H1 (cell line): ENCODE measurements around the gene TNNT1. TPM values are rescaled to one million over a fixed set of nuclear protein-coding genes. Genes with fewer than 3 reads are reported as not detected.
A peak's percentile ranks its signal among the peaks of the same experiment; 100 is the strongest.

Experiments used
- CTCF ChIA-PET: fragments of 300-600 bp; sonication (Branson Sonifier 250); formaldehyde crosslinking; loops from one replicate; lab custom pipeline; 2021; ENCODE audit not compliant: partially characterized antibody; lab: Charles Lee
- POLR2A ChIA-PET: fragments of 300-600 bp; sonication (Branson Sonifier 250); formaldehyde crosslinking; loops from one replicate; lab custom pipeline; 2021; ENCODE audit warnings: inconsistent platforms; ENCODE audit not compliant: partially characterized antibody; lab: Charles Lee
- DNase-seq, 2 experiments: peaks; one replicate each; pipeline versions ENCODE4 v3.0.0 to v3.0.0-alpha.2; 2010 to 2022; ENCODE audit warnings: low spot score in 2 of 2, low read depth in 1 of 2, mixed read lengths in 1 of 2
- FAIRE-seq: peaks from 2 replicates; lab custom pipeline; 2011; peaks lifted over from hg19 to GRCh38; lab: Jason Lieb, UNC
- H2AFZ ChIP-seq: 2 replicates; pipeline ENCODE4 v1.8.1; 2012; ENCODE audit warnings: low read length, inconsistent platforms
- H2AK5ac ChIP-seq: 2 replicates; pipeline ENCODE4 v1.6.1; 2013; ENCODE audit warnings: low read depth, low read length
- H2BK120ac ChIP-seq: replicated peaks from 2 replicates; pipeline ENCODE3; 2013; ENCODE audit warnings: low read depth, low read length, inconsistent platforms
- H2BK12ac ChIP-seq: 2 replicates; pipeline ENCODE4 v1.6.1; 2013; ENCODE audit warnings: low read depth, low read length
- H2BK15ac ChIP-seq: 2 replicates; pipeline ENCODE4 v1.6.1; 2013; ENCODE audit warnings: low read length
- H2BK20ac ChIP-seq: 2 replicates; pipeline ENCODE4 v1.6.1; 2013; ENCODE audit warnings: low read length
- H2BK5ac ChIP-seq: 2 replicates; pipeline ENCODE4 v1.6.1; 2013; ENCODE audit warnings: low read depth, low read length
- H3K14ac ChIP-seq: 2 replicates; pipeline ENCODE4 v1.6.1; 2013; ENCODE audit warnings: inconsistent platforms; ENCODE audit not compliant: insufficient read length
- H3K18ac ChIP-seq: 2 replicates; pipeline ENCODE4 v1.6.1; 2013; ENCODE audit warnings: low read length; ENCODE audit errors: extremely low read depth
- H3K23ac ChIP-seq: 2 replicates; pipeline ENCODE4 v1.6.1; 2013; ENCODE audit warnings: inconsistent platforms; ENCODE audit not compliant: insufficient read length
- H3K23me2 ChIP-seq: 2 replicates; pipeline ENCODE4 v1.6.1; 2013; ENCODE audit warnings: low read depth, low read length
- H3K27ac ChIP-seq: 2 replicates; pipeline ENCODE4 v1.6.1; 2011; ENCODE audit warnings: low read depth, low read length, inconsistent platforms
- H3K27me3 ChIP-seq, 4 experiments: replicated peaks in 1 of 4; 1 replicate in 1 of 4; 2 replicates in 3 of 4; pipeline versions ENCODE4 v1.6.1 to v1.8.1; 2011 to 2013; ENCODE audit warnings: low read length in 3 of 4, mild to moderate bottlenecking in 3 of 4, inconsistent platforms in 2 of 4, mixed read lengths in 2 of 4, moderate library complexity in 1 of 4; ENCODE audit not compliant: control insufficient read depth in 3 of 4, insufficient read depth in 3 of 4; ENCODE audit errors: extremely low read depth in 1 of 4
- H3K36me3 ChIP-seq, 4 experiments: 2 replicates each; pipeline versions ENCODE4 v1.6.1 to v1.8.1; 2011 to 2013; ENCODE audit warnings: mild to moderate bottlenecking in 4 of 4, low read length in 3 of 4, moderate library complexity in 2 of 4, control low read depth in 1 of 4, inconsistent platforms in 1 of 4; ENCODE audit not compliant: insufficient read depth in 4 of 4, control insufficient read depth in 2 of 4
- H3K4ac ChIP-seq: replicated peaks from 2 replicates; pipeline ENCODE3; 2013; ENCODE audit warnings: low read length, low read depth, mixed read lengths, inconsistent platforms; ENCODE audit not compliant: insufficient read length
- H3K4me1 ChIP-seq, 4 experiments: replicated peaks in 1 of 4; 1 replicate in 1 of 4; 2 replicates in 3 of 4; pipeline versions ENCODE4 v1.6.1 to v1.8.1; 2011 to 2013; ENCODE audit warnings: low read length in 3 of 4, inconsistent platforms in 2 of 4, mixed read lengths in 1 of 4; ENCODE audit not compliant: insufficient read depth in 4 of 4, control insufficient read depth in 3 of 4
- H3K4me2 ChIP-seq, 2 experiments: 2 replicates each; pipeline versions ENCODE4 v1.6.1 to v1.8.1; 2011 to 2013; ENCODE audit warnings: low read depth in 2 of 2, low read length in 2 of 2, control low read depth in 1 of 2, inconsistent platforms in 1 of 2, mild to moderate bottlenecking in 1 of 2; ENCODE audit not compliant: insufficient read depth in 1 of 2
- H3K4me3 ChIP-seq, 4 experiments: fragments of 200-600, 300-600 bp in 1 of 4; sonication (generic), shearing (Covaris generic), sonication (Bioruptor Twin) in 1 of 4; 2 replicates each; pipeline versions ENCODE4 v1.5.1 to v1.8.1; 2011 to 2016; ENCODE audit warnings: low read length in 4 of 4, low read depth in 3 of 4, control low read depth in 2 of 4, inconsistent platforms in 2 of 4, mild to moderate bottlenecking in 2 of 4, mixed read lengths in 1 of 4, moderate library complexity in 1 of 4; ENCODE audit not compliant: insufficient read depth in 2 of 4; ENCODE audit errors: extremely low read depth in 1 of 4
- H3K56ac ChIP-seq: replicated peaks from 2 replicates; pipeline ENCODE3; 2013; ENCODE audit warnings: low read depth, mild to moderate bottlenecking, mixed read lengths, low read length, inconsistent platforms; ENCODE audit not compliant: insufficient read length
- H3K79me1 ChIP-seq: 2 replicates; pipeline ENCODE4 v1.6.1; 2013; ENCODE audit warnings: low read depth, low read length, control low read depth
- H3K79me2 ChIP-seq, 2 experiments: 2 replicates each; pipeline versions ENCODE4 v1.6.1 to v1.8.1; 2012 to 2013; ENCODE audit warnings: low read length in 2 of 2, mild to moderate bottlenecking in 2 of 2, inconsistent platforms in 1 of 2; ENCODE audit not compliant: insufficient read depth in 2 of 2, control insufficient read depth in 1 of 2
- H3K9ac ChIP-seq, 4 experiments: replicated peaks in 1 of 4; 1 replicate in 1 of 4; 2 replicates in 3 of 4; pipeline versions ENCODE4 v1.6.1 to v1.8.1; 2011 to 2013; ENCODE audit warnings: low read depth in 3 of 4, low read length in 3 of 4, control low read depth in 2 of 4, mild to moderate bottlenecking in 2 of 4, moderate library complexity in 2 of 4, inconsistent platforms in 1 of 4; ENCODE audit errors: extremely low read depth in 1 of 4
- H3K9me3 ChIP-seq, 2 experiments: 2 replicates each; pipeline versions ENCODE4 v1.6.1 to v1.8.1; 2012 to 2013; ENCODE audit warnings: mild to moderate bottlenecking in 2 of 2, moderate library complexity in 2 of 2, control low read depth in 1 of 2, inconsistent platforms in 1 of 2, low read depth in 1 of 2, low read length in 1 of 2, mixed read lengths in 1 of 2; ENCODE audit not compliant: insufficient read depth in 2 of 2
- H4K20me1 ChIP-seq, 2 experiments: replicated peaks in 1 of 2; 2 replicates each; pipeline versions ENCODE3 to v1.8.1; 2011 to 2013; ENCODE audit warnings: inconsistent platforms in 2 of 2, low read length in 2 of 2, mild to moderate bottlenecking in 1 of 2; ENCODE audit not compliant: insufficient read depth in 2 of 2, control insufficient read depth in 1 of 2
- H4K5ac ChIP-seq: 2 replicates; pipeline ENCODE4 v1.6.1; 2013; ENCODE audit warnings: low read length, low read depth, mixed read lengths, inconsistent platforms; ENCODE audit not compliant: insufficient read length
- H4K8ac ChIP-seq: 2 replicates; pipeline ENCODE4 v1.8.0; 2013; ENCODE audit warnings: mild to moderate bottlenecking, moderate library complexity, low read length, inconsistent platforms; ENCODE audit not compliant: insufficient read depth; ENCODE audit errors: extremely low read depth
- H4K91ac ChIP-seq: replicated peaks from 2 replicates; pipeline ENCODE3; 2013; ENCODE audit warnings: low read length, mixed read lengths, inconsistent platforms; ENCODE audit not compliant: insufficient read length
- EZH2 ChIP-seq: fragments of 200-600 bp; sonication (generic); IDR thresholded peaks from 2 replicates; pipeline ENCODE4 v1.7.1; 2012; ENCODE audit warnings: low read depth, mild to moderate bottlenecking, moderate library complexity, low read length, inconsistent platforms; ENCODE audit not compliant: severe bottlenecking
- JUN ChIP-seq: IDR thresholded peaks from 2 replicates; pipeline ENCODE4 v1.6.1; 2011; ENCODE audit warnings: low read depth, mild to moderate bottlenecking, improper control_type of control experiment, low read length
- KDM4A ChIP-seq: IDR thresholded peaks from one replicate; pipeline ENCODE4 v1.7.1; 2012; ENCODE audit warnings: low read depth, mild to moderate bottlenecking, moderate library complexity, low read length, inconsistent platforms; ENCODE audit not compliant: severe bottlenecking
- KDM5A ChIP-seq: fragments of 200-600 bp; IDR thresholded peaks from 2 replicates; pipeline ENCODE4 v1.7.1; 2012; ENCODE audit warnings: mild to moderate bottlenecking, low read length, inconsistent platforms, mixed read lengths
- POLR2A ChIP-seq, 2 experiments: IDR thresholded peaks; 1 replicate in 1 of 2; 2 replicates in 1 of 2; pipeline ENCODE4 v1.6.1; 2011; ENCODE audit warnings: low read depth in 2 of 2, low read length in 2 of 2, mild to moderate bottlenecking in 2 of 2; ENCODE audit errors: control extremely low read depth in 1 of 2
- POLR2AphosphoS5 ChIP-seq: IDR thresholded peaks from 2 replicates; pipeline ENCODE4 v1.6.1; 2011; ENCODE audit warnings: low read depth, low read length
- RAD21 ChIP-seq, 2 experiments: IDR thresholded peaks in 1 of 2; conservative IDR thresholded peaks in 1 of 2; 2 replicates each; pipeline ENCODE4 v1.6.1; 2011; ENCODE audit warnings: low read depth in 2 of 2, low read length in 2 of 2, improper control_type of control experiment in 1 of 2, inconsistent platforms in 1 of 2, mild to moderate bottlenecking in 1 of 2, moderate library complexity in 1 of 2
- RBBP5 ChIP-seq: IDR thresholded peaks from 2 replicates; pipeline ENCODE4 v1.7.1; 2012; ENCODE audit warnings: low read depth, mild to moderate bottlenecking, inconsistent platforms, low read length, moderate library complexity, borderline replicate concordance
- WGBS, 2 experiments: shearing (Covaris generic) in 1 of 2; methylation state at CpG; one replicate each; pipeline versions ENCODE4 v1.1.6 to v1.1.7; 2013 to 2015; ENCODE audit warnings: low lambda C conversion rate in 2 of 2, mixed read lengths in 2 of 2, inconsistent platforms in 1 of 2, low coverage in 1 of 2, missing lambda C conversion rate in 1 of 2; ENCODE audit not compliant: insufficient replicate concordance in 2 of 2, insufficient coverage in 1 of 2, insufficient read length in 1 of 2; ENCODE audit errors: extremely low coverage in 1 of 2, missing lambda C conversion rate in 1 of 2; 5-methylcytosine and 5-hydroxymethylcytosine counted together
- polyA plus RNA-seq, 7 experiments: library from polyadenylated mRNA; depleted of rRNA in 3 of 7; stranded (reverse) in 5 of 7; unstranded in 2 of 7; fragments of >200 nt in 5 of 7; fragments of 200-250 nt in 2 of 7; gene quantifications; 1 replicate in 5 of 7; 2 replicates in 1 of 7; 4 replicates in 1 of 7; pipeline versions ENCODE4 v1.2.1 to v1.2.3, GENCODE V29; 2011 to 2013; ENCODE audit warnings: missing spikeins in 2 of 7, mixed read lengths in 2 of 7
- total RNA-seq: library from RNA; stranded (reverse); fragmentation: NEBNext Ultra II Directional; extraction: Animal tissue kit (Norgen Biotek cat#: 25700); gene quantifications from 2 replicates; pipeline ENCODE4 v1.2.1, GENCODE V29; 2021

TNNT1 gene
- total and polyA plus RNA-seq, 2 of the 8 experiments (the other 6 are each of a cell fraction or from before 2014, with no cell fraction given), result 69.6 to 107 TPM

- H3K27ac ChIP-seq, result no peak overlapping the region
- no peak for DNase-seq
Measured at GRCh38 chr19:55088021-55088451, 61.0 kb downstream of the TNNT1 start.

More at GRCh38 chr19:55088021-55088451, 61.0 kb downstream of the TNNT1 start:
- no peak overlapping the region for H4K91ac ChIP-seq
- ChIA-PET POLR2A (interaction anchor here (0.5 to 8.7 kb wide), 8 partner anchors 7 to 1217 kb away, joined by 3 to 72 read pairs (median 10); partner anchors contain the start of genes EPS8L1 and PPP1R12C), CTCF (interaction anchor here (0.6 to 4.5 kb wide), 23 partner anchors 8 to 296 kb away, joined by 3 to 26 read pairs (median 5); partner anchors contain the start of genes DNAAF3, EPS8L1, PPP1R12C and TMEM238)
- H4K5ac ChIP-seq, result no peak overlapping the region
- peak overlapping the region in 3 of 4 experiments; percentile 70 to 84 (median 75); a peak in 5 of 8 replicates for H3K4me3 ChIP-seq
- TF ChIP-seq RAD21 (IDR thresholded peaks at IDR 0.05 in 1 of 2, conservative IDR thresholded peaks at IDR 0.05 in 1 of 2; ENCODE audit: low read depth in 2 of 2, low read length in 2 of 2), result no peak
- TF ChIP-seq EZH2, result no peak
- no peak for TF ChIP-seq RBBP5
- no peak for TF ChIP-seq KDM4A
- TF ChIP-seq POLR2AphosphoS5, result peak; percentile 38; the same call in 1 of the 2 replicates
- no peak for TF ChIP-seq KDM5A
- TF ChIP-seq JUN, result no peak
- peak in 1 of 2 experiments; percentile 10; a peak in 2 of 3 replicates for TF ChIP-seq POLR2A (IDR thresholded peaks at IDR 0.05; ENCODE audit: control extremely low read depth in 1 of 2, low read depth in 2 of 2, low read length in 2 of 2)
- H3K18ac ChIP-seq, result peak overlapping the region; percentile 48; the same call in 1 of the 2 replicates
- H2AK5ac ChIP-seq, result peak overlapping the region; percentile 26; the same call in 1 of the 2 replicates
- no peak overlapping the region for H2BK120ac ChIP-seq
- H3K79me1 ChIP-seq, result no peaks in the 10 kb centered on the region; the same call in 1 of the 2 replicates
- no peak overlapping the region for H3K4ac ChIP-seq
- H3K4me1 ChIP-seq, result peaks cover 0 to 37% (median 24%) of the 10 kb centered on the region in 4 experiments; a peak in 6 of 7 replicates
- H2BK5ac ChIP-seq, result no peak overlapping the region
- no peak overlapping the region for H3K14ac ChIP-seq
- H3K27me3 ChIP-seq, result peaks cover 0 to 3% (median 1%) of the 10 kb centered on the region in 4 experiments; a peak in 3 of 7 replicates
- peak overlapping the region; percentile 61; the same call in 1 of the 2 replicates for H2BK15ac ChIP-seq
- no peaks in the 10 kb centered on the region for H3K79me2 ChIP-seq
- no peak overlapping the region for H3K23ac ChIP-seq
- H3K9ac ChIP-seq, result no peak overlapping the region; a peak in 1 of 7 replicates
- no peak overlapping the region for H2BK12ac ChIP-seq
- peak overlapping the region; percentile 71 to 98 for H3K4me2 ChIP-seq
- 77% methylated on average over 12 of the region's 12 CpGs; no CpG with 5 or more reads in 1 of the 2 experiments for WGBS, 2 experiments
- H2BK20ac ChIP-seq, result no peak overlapping the region
- no peaks in the 10 kb centered on the region for H3K9me3 ChIP-seq
- peaks cover 21% of the 10 kb centered on the region for H3K23me2 ChIP-seq
- no peak overlapping the region for H2AFZ ChIP-seq
- H4K8ac ChIP-seq, result no peak overlapping the region
- peaks cover 0 to 5% (median 2%) of the 10 kb centered on the region in 4 experiments; a peak in 2 of 8 replicates for H3K36me3 ChIP-seq
- no peak for FAIRE-seq
- no peak overlapping the region for H3K56ac ChIP-seq
- peaks cover 14 to 15% of the 10 kb centered on the region in 2 experiments for H4K20me1 ChIP-seq
